Uterus (tissue), 4 donors: ENCODE results near the gene PROK1. TPM values are rescaled to one million over a fixed set of nuclear protein-coding genes. Genes with fewer than 3 reads are reported as not detected.

Experiments
- DNase-seq, 2 donors: peaks; one replicate each; pipeline ENCODE4 v3.0.0-alpha.2; 2019 to 2020
- H3K27ac ChIP-seq, 2 donors: fragments of 200-600 bp; sonication (generic); 1 replicate in 1 of 2; 2 replicates in 1 of 2; pipeline ENCODE4 v1.5.1; 2016 to 2018
- H3K27me3 ChIP-seq, 2 donors: fragments of 200-600 bp; sonication (generic); one replicate each; pipeline ENCODE4 v1.5.1; 2018 to 2019; ENCODE audit warnings: control low read depth in 1 of 2
- H3K36me3 ChIP-seq, 2 donors: fragments of 200-600 bp; sonication (generic); one replicate each; pipeline ENCODE4 v1.5.1; 2019; ENCODE audit warnings: control low read depth in 1 of 2
- H3K4me1 ChIP-seq, 2 donors: fragments of 200-600 bp; sonication (generic); one replicate each; pipeline ENCODE4 v1.5.1; 2018 to 2019; ENCODE audit warnings: control low read depth in 1 of 2
- H3K4me3 ChIP-seq, 2 donors: fragments of 200-600 bp; sonication (generic); 1 replicate in 1 of 2; 2 replicates in 1 of 2; pipeline ENCODE4 v1.5.1; 2018 to 2019; ENCODE audit warnings: mild to moderate bottlenecking in 1 of 2
- H3K9me3 ChIP-seq, 2 donors: fragments of 200-600 bp; sonication (generic); one replicate each; pipeline ENCODE4 v1.5.1; 2019; ENCODE audit warnings: control low read depth in 1 of 2
- POLR2A ChIP-seq, 2 donors: fragments of 450-650 bp; IDR thresholded peaks; one replicate each; pipeline ENCODE4 v1.6.1; 2016; ENCODE audit warnings: antibody characterized with exemption in 2 of 2, mild to moderate bottlenecking in 1 of 2, moderate library complexity in 1 of 2
- intact Hi-C: fragments of 100-400 bp; cut with DNase I; formaldehyde crosslinking; loops from one replicate; pipeline ENCODE4 v1.15.1; 2023; ENCODE audit warnings: low total_unique reads
- total RNA-seq, 4 donors: library from RNA; depleted of rRNA in 3 of 4; stranded (reverse); fragments of >200 nt in 3 of 4; gene quantifications; one replicate each; pipeline versions ENCODE4 v1.1.0 to v1.2.4, GENCODE V29; 2014 to 2023
- TF ChIP-seq, protein P1 (sequence below), 4 experiments: fragments of 200-600 bp in 2 of 4; fragments of 450-650 bp in 2 of 4; sonication (generic) in 2 of 4; IDR thresholded peaks; one replicate each; pipeline ENCODE4 v1.5.1; 2016 to 2019; ENCODE audit warnings: antibody characterized with exemption in 4 of 4, mild to moderate bottlenecking in 2 of 4, moderate library complexity in 1 of 4
- donor health status: DM: yes; HTN: yes; CAD: no.

Gene PROK1
- total RNA-seq, 4 donors from 2014 or later, result 1.4 TPM; not detected in 3

DNA sequence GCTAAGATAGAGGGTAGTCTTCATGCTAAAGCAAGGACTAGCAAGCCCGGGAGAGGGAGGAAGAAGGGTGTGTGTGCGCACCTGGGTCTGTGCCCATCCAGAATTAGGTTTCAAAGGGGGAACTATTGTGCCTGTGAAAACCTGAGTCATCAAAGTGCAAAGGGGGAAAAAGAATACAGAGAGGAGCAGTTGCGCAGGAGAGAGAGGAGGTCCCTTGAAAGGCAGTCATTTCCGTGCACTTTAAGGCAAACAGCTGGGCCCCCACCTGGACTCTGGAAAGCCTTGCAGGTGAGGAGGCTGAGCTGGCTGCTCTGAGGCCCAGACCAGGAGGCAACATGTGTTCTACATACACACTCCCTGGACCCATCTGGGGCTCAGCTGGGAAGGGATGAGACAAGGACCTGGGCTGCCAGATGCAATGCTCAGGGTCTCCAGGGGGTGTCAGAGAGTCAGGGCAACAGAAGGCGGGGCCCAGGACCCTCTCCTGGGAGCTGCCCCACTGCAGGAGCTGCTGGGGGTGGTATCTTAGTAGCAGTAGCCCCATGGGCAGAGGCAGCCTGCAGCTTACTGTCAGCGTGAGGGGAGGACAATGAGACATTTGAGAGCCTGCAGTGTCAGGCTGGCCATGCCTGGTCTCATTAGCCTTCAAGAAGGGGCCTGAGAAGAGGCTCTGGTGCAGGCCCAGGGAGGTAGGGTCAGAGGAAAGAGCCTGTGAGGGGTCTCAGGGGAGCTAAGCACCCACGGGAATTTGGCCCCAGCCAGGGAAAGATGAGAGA is 14.3 kb downstream of the PROK1 start:
- H3K9me3 ChIP-seq, result no peaks in the 10 kb centered on the region
- no peaks in the 10 kb centered on the region for H3K4me1 ChIP-seq
- intact Hi-C loops, result loop anchor here (10.0 kb wide), 1 partner anchor 150 kb away; no protein-coding TSS in a partner anchor
- no peak overlapping the region for H3K4me3 ChIP-seq
- H3K27me3 ChIP-seq, result no peaks in the 10 kb centered on the region
- H3K27ac ChIP-seq, result no peak overlapping the region
- TF ChIP-seq, protein P1, sequence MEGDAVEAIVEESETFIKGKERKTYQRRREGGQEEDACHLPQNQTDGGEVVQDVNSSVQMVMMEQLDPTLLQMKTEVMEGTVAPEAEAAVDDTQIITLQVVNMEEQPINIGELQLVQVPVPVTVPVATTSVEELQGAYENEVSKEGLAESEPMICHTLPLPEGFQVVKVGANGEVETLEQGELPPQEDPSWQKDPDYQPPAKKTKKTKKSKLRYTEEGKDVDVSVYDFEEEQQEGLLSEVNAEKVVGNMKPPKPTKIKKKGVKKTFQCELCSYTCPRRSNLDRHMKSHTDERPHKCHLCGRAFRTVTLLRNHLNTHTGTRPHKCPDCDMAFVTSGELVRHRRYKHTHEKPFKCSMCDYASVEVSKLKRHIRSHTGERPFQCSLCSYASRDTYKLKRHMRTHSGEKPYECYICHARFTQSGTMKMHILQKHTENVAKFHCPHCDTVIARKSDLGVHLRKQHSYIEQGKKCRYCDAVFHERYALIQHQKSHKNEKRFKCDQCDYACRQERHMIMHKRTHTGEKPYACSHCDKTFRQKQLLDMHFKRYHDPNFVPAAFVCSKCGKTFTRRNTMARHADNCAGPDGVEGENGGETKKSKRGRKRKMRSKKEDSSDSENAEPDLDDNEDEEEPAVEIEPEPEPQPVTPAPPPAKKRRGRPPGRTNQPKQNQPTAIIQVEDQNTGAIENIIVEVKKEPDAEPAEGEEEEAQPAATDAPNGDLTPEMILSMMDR (IDR thresholded peaks at IDR 0.05), result no peak
- no peak for TF ChIP-seq POLR2A (IDR thresholded peaks at IDR 0.05)
- H3K36me3 ChIP-seq, result no peaks in the 10 kb centered on the region
- no peak for DNase-seq

DNA sequence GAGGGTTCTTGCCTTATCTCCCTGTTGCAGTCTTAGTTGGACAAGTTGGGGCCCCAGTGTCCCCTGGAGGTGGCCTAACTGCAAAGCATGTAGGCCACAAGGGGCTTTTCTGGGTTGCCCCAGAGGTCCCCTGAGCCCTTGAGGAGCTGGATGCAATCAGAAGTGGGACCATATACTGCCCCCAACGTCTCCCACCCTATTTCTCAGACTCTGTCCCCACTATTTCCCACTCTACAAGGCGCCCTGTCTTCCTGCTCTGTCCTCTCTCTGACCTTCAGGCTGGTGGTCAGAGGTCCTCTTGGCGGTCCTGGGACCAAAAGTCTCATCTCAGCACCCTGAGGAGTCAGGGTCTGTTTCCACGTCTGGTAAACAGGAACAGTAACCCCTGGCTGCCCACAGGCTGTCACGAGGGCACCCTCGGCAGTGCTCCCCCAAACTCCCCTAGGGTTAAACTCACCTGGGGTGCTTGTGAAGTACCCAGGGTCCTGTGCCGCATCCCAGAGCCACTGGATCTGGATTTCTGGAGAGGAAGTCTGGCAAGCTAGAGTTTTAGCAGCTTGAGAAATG is 14.9 kb downstream of the PROK1 start:
- no peaks in the 10 kb centered on the region for H3K4me1 ChIP-seq
- intact Hi-C loops, result loop anchor here (10.0 kb wide), 1 partner anchor 151 kb away; no protein-coding TSS in a partner anchor
- H3K9me3 ChIP-seq, result no peaks in the 10 kb centered on the region
- H3K36me3 ChIP-seq, result no peaks in the 10 kb centered on the region
- no peak overlapping the region for H3K27ac ChIP-seq
- no peak for DNase-seq
- no peak overlapping the region for H3K4me3 ChIP-seq
- TF ChIP-seq POLR2A (IDR thresholded peaks at IDR 0.05), result no peak
- TF ChIP-seq, protein P1 (IDR thresholded peaks at IDR 0.05), result no peak
- no peaks in the 10 kb centered on the region for H3K27me3 ChIP-seq

DNA sequence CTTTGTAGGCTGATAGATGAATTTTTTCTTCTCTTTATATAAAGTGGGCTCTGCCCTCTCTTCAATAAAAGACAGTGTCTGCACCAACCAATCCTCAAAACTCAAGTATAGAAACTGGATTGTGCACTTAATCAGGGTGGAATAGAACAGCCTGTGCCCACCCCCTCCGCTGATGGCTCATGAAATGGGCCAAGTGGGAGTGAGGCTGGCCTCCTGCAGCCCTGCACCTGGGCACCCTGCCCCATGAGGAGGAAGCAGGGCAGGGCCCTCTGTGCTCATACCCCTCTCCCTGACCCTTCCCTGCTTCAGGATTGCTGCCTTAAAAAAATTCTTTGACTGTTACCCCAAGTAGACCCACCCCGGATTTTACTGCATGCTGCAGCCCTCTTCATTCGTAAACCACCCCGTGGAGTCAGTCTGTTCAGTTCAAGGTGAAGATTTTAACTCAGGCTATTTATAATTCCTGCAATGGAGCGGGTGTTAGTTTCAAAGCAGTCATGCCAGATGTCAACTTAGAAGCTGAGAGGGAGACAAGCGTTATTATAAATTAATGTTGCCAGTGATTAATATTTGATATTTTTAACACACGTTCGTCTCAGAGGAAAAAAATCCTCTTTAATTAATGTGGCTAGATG is 15.8 kb downstream of the PROK1 start:
- Histone ChIP-seq H3K9me3 (no peaks in the 10 kb centered on the region), H3K27me3 (no peaks in the 10 kb centered on the region), H3K27ac (no peak overlapping the region), H3K4me1 (no peaks in the 10 kb centered on the region), H3K36me3 (no peaks in the 10 kb centered on the region), H3K4me3 (no peak overlapping the region)
- TF ChIP-seq POLR2A (IDR thresholded peaks at IDR 0.05), result no peak
- TF ChIP-seq, protein P1 (IDR thresholded peaks at IDR 0.05), result no peak
- DNase-seq, result no peak
- intact Hi-C loops, result loop anchor here (10.0 kb wide), 1 partner anchor 152 kb away; no protein-coding TSS in a partner anchor

DNA sequence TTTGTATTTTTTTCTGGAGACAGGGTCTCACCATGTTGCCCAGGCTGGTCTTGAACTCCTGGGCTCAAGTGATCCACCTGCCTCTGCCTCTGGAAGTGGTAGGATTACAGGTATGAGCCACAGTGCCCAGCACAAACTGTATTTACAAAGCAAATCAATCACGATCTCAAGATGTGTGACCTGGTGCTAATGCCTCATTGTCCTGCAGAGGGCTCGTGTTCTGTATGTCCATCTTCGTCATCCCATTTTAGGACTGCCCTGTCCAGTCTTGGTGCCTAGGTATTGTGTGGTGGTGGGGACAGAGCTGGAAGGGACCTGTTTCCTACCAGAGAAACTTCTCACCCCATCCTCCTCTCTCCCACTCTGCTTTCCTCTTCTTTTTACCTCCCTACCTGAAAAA is 20.2 kb downstream of the PROK1 start:
- no peak for DNase-seq
- Histone ChIP-seq H3K4me1 (no peaks in the 10 kb centered on the region), H3K36me3 (no peaks in the 10 kb centered on the region), H3K27me3 (no peaks in the 10 kb centered on the region), H3K27ac (no peak overlapping the region), H3K9me3 (no peaks in the 10 kb centered on the region), H3K4me3 (no peak overlapping the region)
- TF ChIP-seq POLR2A (IDR thresholded peaks at IDR 0.05), result no peak
- TF ChIP-seq, protein P1 (IDR thresholded peaks at IDR 0.05), result no peak
- intact Hi-C loops, result no loop called here

DNA sequence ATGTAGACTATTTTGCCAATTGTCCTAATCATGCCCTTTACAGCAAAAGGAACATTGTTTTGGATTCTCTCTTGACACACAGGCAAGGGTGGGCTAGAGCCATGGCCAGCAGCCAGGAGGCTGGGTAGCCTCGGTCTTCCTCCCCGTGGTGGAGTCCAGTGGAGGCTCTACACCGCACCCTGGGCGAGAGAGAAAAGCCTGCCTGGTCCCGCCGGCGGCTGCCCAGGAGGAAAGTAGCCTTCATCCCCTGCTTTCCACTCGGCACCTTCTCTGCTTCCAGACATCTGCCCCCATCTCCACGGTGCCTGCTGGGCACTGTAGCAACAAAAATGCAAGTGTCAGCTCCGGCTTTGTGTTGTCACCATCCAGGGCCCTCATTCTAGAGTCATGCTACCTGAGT is 21.6 kb downstream of the PROK1 start:
- Histone ChIP-seq H3K27me3 (no peaks in the 10 kb centered on the region), H3K4me1 (no peaks in the 10 kb centered on the region), H3K27ac (no peak overlapping the region), H3K4me3 (no peak overlapping the region), H3K36me3 (no peaks in the 10 kb centered on the region), H3K9me3 (no peaks in the 10 kb centered on the region)
- TF ChIP-seq, protein P1 (IDR thresholded peaks at IDR 0.05), result no peak
- no peak for TF ChIP-seq POLR2A (IDR thresholded peaks at IDR 0.05)
- DNase-seq, result no peak
- intact Hi-C loops, result no loop called here
